ENCODE data around the gene EMD. TPM values are rescaled to one million over a fixed set of nuclear protein-coding genes. Genes with fewer than 3 reads are reported as not detected.

The EMD gene
- total and polyA plus RNA-seq, 10 of the 15 experiments (the other 5 are each of a cell fraction or from before 2014, with no cell fraction given) = 0.76 to 100 (median 43.2) TPM

GRCh38 chrX:154349979-154350378, 29.1 kb upstream of the EMD start:
- H3K4me1 ChIP-seq (ENCODE audit: control insufficient read depth, insufficient read depth, low read length) = no peaks in the 10 kb centered on the region

DNA sequence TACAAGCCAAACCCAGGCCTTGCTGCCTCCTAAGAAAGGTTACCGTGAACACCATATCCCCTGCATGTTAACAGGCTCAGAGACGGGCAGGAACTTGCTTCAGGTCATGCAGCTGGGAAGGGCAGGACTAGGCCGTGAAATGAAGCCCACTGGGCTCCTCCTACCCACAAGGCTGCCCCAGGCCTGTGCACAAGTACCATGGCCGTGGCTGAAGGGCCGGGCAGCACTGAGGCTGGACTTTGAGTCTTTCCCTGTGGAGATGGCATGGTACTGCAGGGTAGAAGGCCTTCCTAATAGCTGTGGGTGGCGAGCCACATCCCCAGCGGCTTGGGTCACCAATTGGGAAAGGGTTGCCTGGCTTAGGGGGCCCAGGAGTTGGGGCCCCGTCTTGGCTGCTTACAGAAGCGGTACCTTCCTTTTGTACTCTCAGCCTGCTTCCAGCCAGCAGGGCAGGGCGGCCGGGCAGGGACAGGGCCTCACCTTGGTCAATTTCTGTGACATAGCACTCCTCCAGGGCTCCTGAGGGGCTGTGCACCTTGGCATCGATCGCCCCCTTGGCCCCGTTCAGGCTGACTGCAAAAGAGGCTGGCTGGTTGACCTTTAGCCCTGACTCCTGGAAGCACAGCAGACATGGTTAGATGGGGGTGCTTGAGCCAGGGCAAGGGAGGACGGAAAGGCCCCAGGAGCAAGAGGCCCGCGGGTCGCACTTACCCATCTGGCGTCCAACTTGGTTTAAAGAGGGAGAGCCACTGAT, 28.5 kb upstream of the EMD start:
- RAD21 ChIA-PET (ENCODE audit: unreplicated experiment) = no interaction called here
- TF ChIP-seq, protein P1, sequence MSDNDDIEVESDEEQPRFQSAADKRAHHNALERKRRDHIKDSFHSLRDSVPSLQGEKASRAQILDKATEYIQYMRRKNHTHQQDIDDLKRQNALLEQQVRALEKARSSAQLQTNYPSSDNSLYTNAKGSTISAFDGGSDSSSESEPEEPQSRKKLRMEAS (IDR thresholded peaks at IDR 0.05; ENCODE audit: low read depth, low read length) = no peak
- TF ChIP-seq PBX3 (IDR thresholded peaks at IDR 0.05; ENCODE audit: insufficient replicate concordance, low read depth, low read length) (no peak), CUX1 (IDR thresholded peaks at IDR 0.05; ENCODE audit: insufficient replicate concordance, low read depth, low read length) (no peak), ZBTB33 (IDR thresholded peaks at IDR 0.05) (no peak)

More at GRCh38 chrX:154349979-154350378, 29.1 kb upstream of the EMD start:
- TF ChIP-seq HDAC6 (IDR thresholded peaks at IDR 0.05; ENCODE audit: unreplicated experiment) = no peak
- TF ChIP-seq STAT3 (IDR thresholded peaks at IDR 0.05; ENCODE audit: low read depth, low read length) = no peak
- ChIA-PET CTCF (interaction anchor here (1.3 to 1.8 kb wide), 2 partner anchors 23 to 177 kb away, joined by 3 to 6 read pairs; no protein-coding TSS in a partner anchor), SMC1A (ENCODE audit: uncharacterized antibody, unreplicated experiment) (no interaction called here), POLR2A (no interaction called here), RAD21 (ENCODE audit: unreplicated experiment) (no interaction called here)
- no peak for FAIRE-seq
- BruUV-seq (replicated peaks) = no TSS peak
- in situ Hi-C loops (cut with MboI) = no loop called here
- DNase-seq (ENCODE audit: low read depth, low spot score) = no peak
- no peaks in the 10 kb centered on the region; the same call in 2 of the 3 replicates for H3K9me3 ChIP-seq (replicated peaks; ENCODE audit: control insufficient read depth, insufficient read depth, low read length)
- no peaks in the 10 kb centered on the region for H4K20me1 ChIP-seq (ENCODE audit: control insufficient read depth, insufficient read depth)
- H3K9ac ChIP-seq (ENCODE audit: control insufficient read depth, insufficient read depth, low read length) = no peak overlapping the region
- H3K36me3 ChIP-seq (ENCODE audit: control insufficient read depth in 2 of 2, insufficient read depth in 2 of 2, low read length in 1 of 2) = peaks cover 0 to 40% of the 10 kb centered on the region in 2 experiments; a peak in 2 of 4 replicates
- H3K27ac ChIP-seq (ENCODE audit: control insufficient read depth, insufficient read depth) = no peak overlapping the region
- H2AFZ ChIP-seq (ENCODE audit: control insufficient read depth, low read depth, low read length) = no peak overlapping the region
- intact Hi-C loops (cut with micrococcal nuclease; ENCODE audit: unreplicated experiment) = no loop called here
- 69% methylated on average over 15 of the region's 15 CpGs for WGBS (ENCODE audit: insufficient coverage, insufficient replicate concordance, low lambda C conversion rate, missing lambda C conversion rate)
- H3K79me2 ChIP-seq (ENCODE audit: control insufficient read depth, insufficient read depth, low read length) = no peaks in the 10 kb centered on the region
- H3K27me3 ChIP-seq (replicated peaks in 1 of 2; ENCODE audit: control insufficient read depth in 2 of 2, insufficient read depth in 2 of 2, low read length in 1 of 2) = no peaks in the 10 kb centered on the region
- H3K4me3 ChIP-seq = no peak overlapping the region
- no peak overlapping the region for H3K4me2 ChIP-seq (ENCODE audit: control insufficient read depth, insufficient read depth)
- ATAC-seq = no peak

More for the DNA sequence above, 28.5 kb upstream of the EMD start:
- H3K4me3 ChIP-seq = no peak overlapping the region
- POLR2A ChIA-PET = no interaction called here
- H3K36me3 ChIP-seq (ENCODE audit: control insufficient read depth in 2 of 2, insufficient read depth in 2 of 2, low read length in 1 of 2) = peaks cover 0 to 43% of the 10 kb centered on the region in 2 experiments; a peak in 2 of 4 replicates
- FAIRE-seq (no peak), ATAC-seq (no peak), DNase-seq (ENCODE audit: low read depth, low spot score) (no peak)
- BruUV-seq (replicated peaks) = no TSS peak
- H4K20me1 ChIP-seq (ENCODE audit: control insufficient read depth, insufficient read depth) = no peaks in the 10 kb centered on the region
- no peak overlapping the region for H2AFZ ChIP-seq (ENCODE audit: control insufficient read depth, low read depth, low read length)
- no peaks in the 10 kb centered on the region for H3K27me3 ChIP-seq (replicated peaks in 1 of 2; ENCODE audit: control insufficient read depth in 2 of 2, insufficient read depth in 2 of 2, low read length in 1 of 2)
- SMC1A ChIA-PET (ENCODE audit: uncharacterized antibody, unreplicated experiment) = no interaction called here
- CTCF ChIA-PET = no interaction called here
- H3K79me2 ChIP-seq (ENCODE audit: control insufficient read depth, insufficient read depth, low read length) = no peaks in the 10 kb centered on the region
- whole genome bisulfite sequencing (ENCODE audit: insufficient coverage, insufficient replicate concordance, low lambda C conversion rate, missing lambda C conversion rate) = 38% methylated on average over 19 of the region's 19 CpGs
- H3K27ac ChIP-seq (ENCODE audit: control insufficient read depth, insufficient read depth) = no peak overlapping the region
- intact Hi-C loops (cut with micrococcal nuclease; ENCODE audit: unreplicated experiment) = no loop called here
- no peaks in the 10 kb centered on the region for H3K4me1 ChIP-seq (ENCODE audit: control insufficient read depth, insufficient read depth, low read length)
- H3K4me2 ChIP-seq (ENCODE audit: control insufficient read depth, insufficient read depth) = no peak overlapping the region
- no peaks in the 10 kb centered on the region; the same call in 2 of the 3 replicates for H3K9me3 ChIP-seq (replicated peaks; ENCODE audit: control insufficient read depth, insufficient read depth, low read length)
- H3K9ac ChIP-seq (ENCODE audit: control insufficient read depth, insufficient read depth, low read length) = no peak overlapping the region
- in situ Hi-C loops (cut with MboI) = no loop called here
